Skeletal muscle tissue (tissue), 4 donors: ENCODE results near the gene MMD. TPM values are rescaled to one million over a fixed set of nuclear protein-coding genes. Genes with fewer than 3 reads are reported as not detected.
"Not testable (repeated sequence)": the region's sequence is repeated elsewhere in the genome, so short reads cannot be mapped to it uniquely, and the experiment has no call there.

Experiments used
- H3K27ac ChIP-seq: one replicate; pipeline ENCODE4 v1.7.0; 2013; ENCODE audit warnings: mild to moderate bottlenecking, low read depth, low read length, inconsistent platforms
- H3K27me3 ChIP-seq, 3 donors: one replicate each; pipeline ENCODE4 v1.7.0; 2013; ENCODE audit warnings: low read length in 3 of 3; ENCODE audit not compliant: control insufficient read depth in 3 of 3, insufficient read depth in 3 of 3
- H3K36me3 ChIP-seq, 3 donors: one replicate each; pipeline ENCODE4 v1.7.0; 2013; ENCODE audit warnings: low read length in 3 of 3; ENCODE audit not compliant: control insufficient read depth in 3 of 3, insufficient read depth in 3 of 3
- H3K4me1 ChIP-seq, 3 donors: one replicate each; pipeline ENCODE4 v1.7.0; 2013; ENCODE audit warnings: low read length in 3 of 3, mild to moderate bottlenecking in 3 of 3; ENCODE audit not compliant: control insufficient read depth in 3 of 3, insufficient read depth in 3 of 3
- H3K4me3 ChIP-seq, 3 donors: one replicate each; pipeline ENCODE4 v1.7.0; 2013; ENCODE audit warnings: low read length in 3 of 3
- H3K9ac ChIP-seq, 3 donors: one replicate each; pipeline ENCODE4 v1.7.0; 2013; ENCODE audit warnings: low read length in 3 of 3, mild to moderate bottlenecking in 3 of 3, moderate library complexity in 2 of 3, low read depth in 1 of 3
- H3K9me3 ChIP-seq, 3 donors: one replicate each; pipeline ENCODE4 v1.7.0; 2013; ENCODE audit warnings: low read length in 3 of 3; ENCODE audit not compliant: control insufficient read depth in 3 of 3
- total RNA-seq: library from RNA; depleted of rRNA; stranded (reverse); fragments of >200 nt; gene quantifications from one replicate; pipeline ENCODE4 v1.2.3, GENCODE V29; 2014
- donor health status: Osteomylitis.

The MMD gene
- total RNA-seq = 11.5 TPM

GRCh38 chr17:55421179-55421934, at the start of gene MMD:
TSS of gene MMD (minus strand) at chr17:55421835. CDS start at chr17:55421695, 140 bp downstream.
- Histone ChIP-seq H3K36me3 (no peaks in the 10 kb centered on the region), H3K27ac (peak within 1 kb of the TSS; percentile 68), H3K4me3 (peak within 1 kb of the TSS; percentile 84 to 91 (median 85)), H3K4me1 (peaks cover 7 to 23% (median 13%) of the 10 kb centered on the region in 3 donors), H3K9me3 (no peaks in the 10 kb centered on the region), H3K27me3 (peaks cover 0 to 6% (median 0%) of the 10 kb centered on the region in 3 donors), H3K9ac (peak within 1 kb of the TSS; percentile 82 to 87 (median 84))

GRCh38 chr17:55466671-55467070, 45.0 kb upstream of the MMD start:
- H3K27ac ChIP-seq = no peak overlapping the region
- no peaks in the 10 kb centered on the region for H3K9me3 ChIP-seq
- no peak overlapping the region for H3K9ac ChIP-seq
- no peaks in the 10 kb centered on the region for H3K36me3 ChIP-seq
- no peaks in the 10 kb centered on the region for H3K4me1 ChIP-seq
- H3K4me3 ChIP-seq = no peak overlapping the region
- H3K27me3 ChIP-seq = no peaks in the 10 kb centered on the region

- not testable (repeated sequence) for H3K9ac ChIP-seq, H3K27ac ChIP-seq, H3K27me3 ChIP-seq, H3K4me3 ChIP-seq, H3K4me1 ChIP-seq, H3K36me3 ChIP-seq, H3K9me3 ChIP-seq
Measured at GRCh38 chr17:55465771-55466170, 44.1 kb upstream of the MMD start.

DNA sequence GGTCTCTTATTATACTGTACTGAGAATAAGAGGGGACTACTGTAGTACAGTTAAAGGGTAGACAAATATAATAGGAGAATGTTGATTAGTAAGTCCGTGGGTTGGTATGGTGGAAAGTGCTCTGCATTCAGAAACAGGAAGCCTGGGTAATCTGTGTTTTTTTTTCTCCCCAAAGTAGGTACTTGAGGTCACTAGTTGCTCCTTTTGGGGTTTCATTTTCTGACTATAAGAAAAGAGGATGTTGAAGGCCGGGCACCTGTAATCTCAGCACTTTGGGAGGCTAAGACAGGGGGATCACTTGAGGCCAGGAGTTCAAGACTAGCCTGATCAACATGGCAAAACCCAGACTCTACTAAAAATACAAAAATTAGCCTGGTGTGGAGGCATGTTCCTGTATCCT, 42.0 kb upstream of the MMD start:
- Histone ChIP-seq H3K36me3 (no peaks in the 10 kb centered on the region), H3K27me3 (no peaks in the 10 kb centered on the region), H3K27ac (no peak overlapping the region), H3K9ac (no peak overlapping the region), H3K4me3 (no peak overlapping the region), H3K9me3 (no peaks in the 10 kb centered on the region), H3K4me1 (no peaks in the 10 kb centered on the region)

- Histone ChIP-seq H3K27ac (no peak overlapping the region), H3K9ac (no peak overlapping the region), H3K4me3 (no peak overlapping the region), H3K36me3 (no peaks in the 10 kb centered on the region), H3K9me3 (no peaks in the 10 kb centered on the region), H3K4me1 (no peaks in the 10 kb centered on the region), H3K27me3 (no peaks in the 10 kb centered on the region)
Measured at GRCh38 chr17:55462711-55463110, 41.1 kb upstream of the MMD start.

- H3K9me3 ChIP-seq = no peaks in the 10 kb centered on the region
- H3K27me3 ChIP-seq = no peaks in the 10 kb centered on the region
- H3K27ac ChIP-seq = no peak overlapping the region
- no peaks in the 10 kb centered on the region for H3K36me3 ChIP-seq
- H3K9ac ChIP-seq = no peak overlapping the region
- no peaks in the 10 kb centered on the region for H3K4me1 ChIP-seq
- no peak overlapping the region for H3K4me3 ChIP-seq
Measured at GRCh38 chr17:55462234-55462633, 40.6 kb upstream of the MMD start.

DNA sequence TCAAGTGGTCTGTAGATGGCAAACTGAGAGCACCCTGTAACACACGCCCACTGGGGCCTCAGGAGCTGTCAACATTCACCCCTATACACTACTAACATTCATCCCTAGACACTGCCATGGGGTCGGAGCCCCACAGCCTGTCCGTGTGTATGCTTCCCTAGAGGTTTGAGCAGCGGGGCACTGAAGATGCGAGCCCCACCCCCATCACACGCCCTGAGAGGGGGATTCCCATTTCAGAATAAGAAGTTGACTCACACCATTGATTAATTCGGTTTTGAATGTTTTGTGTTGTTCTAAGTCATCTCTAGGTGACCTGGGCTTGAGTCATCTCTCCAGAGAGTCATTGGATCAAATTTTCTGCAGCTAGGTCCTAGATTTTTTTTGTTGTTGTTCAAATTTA, 37.3 kb upstream of the MMD start:
- H3K27ac ChIP-seq = no peak overlapping the region
- H3K9ac ChIP-seq = no peak overlapping the region
- no peaks in the 10 kb centered on the region for H3K9me3 ChIP-seq
- no peaks in the 10 kb centered on the region for H3K36me3 ChIP-seq
- H3K27me3 ChIP-seq = no peaks in the 10 kb centered on the region
- H3K4me1 ChIP-seq = peaks cover 0 to 11% (median 2%) of the 10 kb centered on the region in 3 donors
- no peak overlapping the region for H3K4me3 ChIP-seq

GRCh38 chr17:55458287-55458900, 36.8 kb upstream of the MMD start:
- Histone ChIP-seq H3K36me3 (no peaks in the 10 kb centered on the region), H3K4me3 (no peak overlapping the region), H3K9me3 (no peaks in the 10 kb centered on the region), H3K4me1 (peaks cover 0 to 11% (median 2%) of the 10 kb centered on the region in 3 donors), H3K27ac (no peak overlapping the region), H3K27me3 (no peaks in the 10 kb centered on the region), H3K9ac (no peak overlapping the region)

DNA sequence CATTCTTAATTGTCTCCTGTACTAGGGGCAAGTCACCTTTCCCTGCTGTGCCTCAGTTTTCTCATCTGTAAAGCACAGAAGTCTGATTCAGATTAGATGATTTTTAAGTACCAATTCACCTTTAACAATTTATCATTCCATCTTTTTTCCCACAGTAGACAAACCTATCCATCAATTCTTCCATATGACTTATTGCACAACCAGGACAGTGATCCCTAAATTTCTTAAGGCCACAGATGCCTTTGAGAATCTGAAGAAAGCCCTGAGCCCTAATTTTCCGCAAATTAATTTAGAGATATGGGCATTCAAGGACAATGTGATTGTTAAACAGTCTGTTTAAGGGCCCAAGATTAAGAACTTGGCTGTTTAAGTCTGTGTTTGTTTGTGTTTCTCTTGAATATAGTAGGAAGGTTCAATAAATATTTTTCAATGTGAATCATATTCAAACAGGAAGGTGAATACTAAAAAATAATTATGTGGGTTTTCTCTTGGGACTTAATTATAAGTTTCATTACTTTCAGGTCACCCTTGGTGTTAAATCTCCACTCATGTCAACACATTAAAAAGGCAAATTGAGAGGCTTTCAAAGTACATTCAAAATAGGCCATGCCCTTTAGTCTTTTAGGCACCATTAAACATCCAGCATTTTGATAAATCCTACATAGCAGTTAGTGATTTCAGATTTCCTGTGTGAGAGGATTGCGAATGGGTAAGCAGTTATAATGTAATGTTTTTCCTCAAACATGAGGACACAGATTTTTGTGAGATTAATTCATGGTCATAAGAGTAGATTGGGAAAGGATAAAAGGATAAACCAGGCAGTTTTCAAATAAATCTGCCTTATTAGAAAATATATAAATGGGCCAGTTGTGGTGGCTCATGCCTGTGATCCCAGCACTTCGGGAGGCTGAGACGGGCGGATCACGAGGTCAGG, 34.9 kb upstream of the MMD start:
- Histone ChIP-seq H3K36me3 (no peaks in the 10 kb centered on the region), H3K4me3 (no peak overlapping the region), H3K4me1 (peaks cover 2 to 15% (median 4%) of the 10 kb centered on the region in 3 donors), H3K27me3 (no peaks in the 10 kb centered on the region), H3K9me3 (no peaks in the 10 kb centered on the region), H3K27ac (no peak overlapping the region), H3K9ac (no peak overlapping the region)
